HEK293 (cell line): ENCODE measurements around the gene ZDHHC21.

Experiments used
- GFI1B ChIP-seq: fragments of 450-650 bp; formaldehyde crosslinking; IDR thresholded peaks from 2 replicates; pipeline ENCODE4 v1.5.1; 2016; ENCODE audit warnings: missing biosample characterization, missing genetic modification characterization
- KLF10 ChIP-seq: fragments of 450-650 bp; IDR thresholded peaks from 2 replicates; pipeline ENCODE4 v1.5.1; 2018; ENCODE audit warnings: missing biosample characterization, mild to moderate bottlenecking, missing genetic modification characterization
- KLF9 ChIP-seq: fragments of 450-650 bp; formaldehyde crosslinking; IDR thresholded peaks from 2 replicates; pipeline ENCODE4 v1.5.1; 2016; ENCODE audit warnings: missing biosample characterization, missing genetic modification characterization, low read depth
- MEIS1 ChIP-seq: sonication (generic); formaldehyde crosslinking; IDR thresholded peaks from 2 replicates; pipeline ENCODE4 v1.8.1; 2022; ENCODE audit warnings: missing genetic modification reagents, mild to moderate bottlenecking, borderline replicate concordance
- PRDM1 ChIP-seq: fragments of 450-650 bp; formaldehyde crosslinking; IDR thresholded peaks from 2 replicates; pipeline ENCODE4; 2016; ENCODE audit warnings: missing biosample characterization, missing genetic modification characterization
- REPIN1 ChIP-seq: fragments of 450-650 bp; formaldehyde crosslinking; IDR thresholded peaks from 2 replicates; pipeline ENCODE4 v1.5.1; 2017; ENCODE audit warnings: missing biosample characterization, missing genetic modification characterization, low read depth
- SP7 ChIP-seq: fragments of 450-650 bp; formaldehyde crosslinking; IDR thresholded peaks from 2 replicates; pipeline ENCODE4 v1.5.1; 2016; ENCODE audit warnings: missing biosample characterization, missing genetic modification characterization
- WT1 ChIP-seq: fragments of 450-650 bp; formaldehyde crosslinking; IDR thresholded peaks from 2 replicates; pipeline ENCODE4 v1.5.1; 2016; ENCODE audit warnings: missing biosample characterization, missing genetic modification characterization
- ZBTB10 ChIP-seq: fragments of 450-650 bp; formaldehyde crosslinking; IDR thresholded peaks from 2 replicates; pipeline ENCODE4 v1.5.1; 2016; ENCODE audit warnings: missing biosample characterization, missing genetic modification characterization
- ZBTB17 ChIP-seq: fragments of 450-650 bp; formaldehyde crosslinking; IDR thresholded peaks from 2 replicates; pipeline ENCODE4 v1.5.1; 2016; ENCODE audit warnings: missing biosample characterization, missing genetic modification characterization
- ZBTB7A ChIP-seq: fragments of 450-650 bp; formaldehyde crosslinking; IDR thresholded peaks from 2 replicates; pipeline ENCODE4 v1.5.1; 2016; ENCODE audit warnings: low read depth, missing biosample characterization, missing genetic modification characterization
- ZNF114 ChIP-seq: fragments of 450-650 bp; formaldehyde crosslinking; IDR thresholded peaks from 2 replicates; pipeline ENCODE4 v1.5.0; 2017; ENCODE audit warnings: missing biosample characterization, missing genetic modification characterization
- ZNF138 ChIP-seq: fragments of 450-650 bp; formaldehyde crosslinking; IDR thresholded peaks from 2 replicates; pipeline ENCODE4 v1.5.1; 2016; ENCODE audit warnings: missing biosample characterization, missing genetic modification characterization, borderline replicate concordance
- ZNF146 ChIP-seq: fragments of 450-650 bp; formaldehyde crosslinking; IDR thresholded peaks from 2 replicates; pipeline ENCODE4 v1.5.1; 2016; ENCODE audit warnings: missing biosample characterization, missing genetic modification characterization
- ZNF184 ChIP-seq: fragments of 450-650 bp; IDR thresholded peaks from 2 replicates; pipeline ENCODE4 v1.5.1; 2018; ENCODE audit warnings: missing biosample characterization, mild to moderate bottlenecking, missing genetic modification characterization
- ZNF2 ChIP-seq: fragments of 450-650 bp; formaldehyde crosslinking; IDR thresholded peaks from 2 replicates; pipeline ENCODE4 v1.5.1; 2016; ENCODE audit warnings: missing biosample characterization, missing genetic modification characterization
- ZNF23 ChIP-seq: fragments of 450-650 bp; formaldehyde crosslinking; IDR thresholded peaks from 2 replicates; pipeline ENCODE4 v1.5.1; 2016; ENCODE audit warnings: missing biosample characterization, missing genetic modification characterization, borderline replicate concordance
- ZNF302 ChIP-seq: fragments of 450-650 bp; formaldehyde crosslinking; IDR thresholded peaks from 2 replicates; pipeline ENCODE4 v1.5.1; 2016; ENCODE audit warnings: missing biosample characterization, missing genetic modification characterization, low read depth
- ZNF433 ChIP-seq: fragments of 450-650 bp; formaldehyde crosslinking; IDR thresholded peaks from 2 replicates; pipeline ENCODE4 v1.5.1; 2016; ENCODE audit warnings: missing biosample characterization, missing genetic modification characterization, low read depth
- ZNF473 ChIP-seq: fragments of 450-650 bp; formaldehyde crosslinking; IDR thresholded peaks from 2 replicates; pipeline ENCODE4 v1.5.1; 2017; ENCODE audit warnings: missing biosample characterization, missing genetic modification characterization
- ZNF48 ChIP-seq: fragments of 450-650 bp; formaldehyde crosslinking; IDR thresholded peaks from 2 replicates; pipeline ENCODE4 v1.5.1; 2016; ENCODE audit warnings: missing biosample characterization, missing genetic modification characterization
- ZNF600 ChIP-seq: fragments of 450-650 bp; formaldehyde crosslinking; IDR thresholded peaks from 2 replicates; pipeline ENCODE4 v1.5.1; 2016; ENCODE audit warnings: missing biosample characterization, missing genetic modification characterization
- ZNF629 ChIP-seq: fragments of 450-650 bp; formaldehyde crosslinking; IDR thresholded peaks from 2 replicates; pipeline ENCODE4 v1.5.1; 2017; ENCODE audit warnings: missing biosample characterization, missing genetic modification characterization
- ZNF660 ChIP-seq: fragments of 450-650 bp; IDR thresholded peaks from 2 replicates; pipeline ENCODE4 v1.5.1; 2018; ENCODE audit warnings: missing biosample characterization, mild to moderate bottlenecking, missing genetic modification characterization
- ZNF677 ChIP-seq: fragments of 450-650 bp; IDR thresholded peaks from 2 replicates; pipeline ENCODE4 v1.5.0; 2018; ENCODE audit warnings: missing biosample characterization, mild to moderate bottlenecking, missing genetic modification characterization, moderate library complexity
- ZNF747 ChIP-seq: fragments of 450-650 bp; formaldehyde crosslinking; IDR thresholded peaks from 2 replicates; pipeline ENCODE4 v1.5.1; 2016; ENCODE audit warnings: missing biosample characterization, missing genetic modification characterization
- ZNF768 ChIP-seq: fragments of 450-650 bp; formaldehyde crosslinking; IDR thresholded peaks from 2 replicates; pipeline ENCODE4 v1.5.1; 2018; ENCODE audit warnings: missing biosample characterization, mild to moderate bottlenecking, missing genetic modification characterization
- ZNF837 ChIP-seq: fragments of 450-650 bp; formaldehyde crosslinking; IDR thresholded peaks from 2 replicates; pipeline ENCODE4 v1.5.1; 2016; ENCODE audit warnings: missing biosample characterization, missing genetic modification characterization
- ZSCAN30 ChIP-seq: fragments of 450-650 bp; IDR thresholded peaks from 2 replicates; pipeline ENCODE4 v1.5.1; 2018; ENCODE audit warnings: missing biosample characterization, mild to moderate bottlenecking, missing genetic modification characterization, moderate library complexity
- TF ChIP-seq, protein P1 (sequence below): fragments of 450-650 bp; formaldehyde crosslinking; IDR thresholded peaks from 2 replicates; pipeline ENCODE4 v1.5.1; 2016; ENCODE audit warnings: missing biosample characterization, missing genetic modification characterization, borderline replicate concordance
- TF ChIP-seq, protein P2 (sequence below): fragments of 450-650 bp; formaldehyde crosslinking; IDR thresholded peaks from 2 replicates; pipeline ENCODE4 v1.5.1; 2017; ENCODE audit warnings: missing biosample characterization, missing genetic modification characterization
- TF ChIP-seq, protein P3 (sequence below): fragments of 450-650 bp; formaldehyde crosslinking; optimal IDR thresholded peaks from 2 replicates; pipeline ENCODE3; 2016; ENCODE audit warnings: missing biosample characterization, mild to moderate bottlenecking, missing genetic modification characterization
- TF ChIP-seq, protein P4 (sequence below): fragments of 450-650 bp; formaldehyde crosslinking; IDR thresholded peaks from 2 replicates; pipeline ENCODE4 v1.5.1; 2016; ENCODE audit warnings: missing biosample characterization, missing genetic modification characterization

ZDHHC21 gene

GRCh38 chr9:14563902-14564624, 129.2 kb downstream of the ZDHHC21 start (continued):
- TF ChIP-seq ZNF138 (no peak), ZNF146 (no peak), ZNF302 (tag by site-specific recombination) (no peak), ZNF747 (no peak), REPIN1 (no peak), GFI1B (0 out of 2 replicates have a peak, but pooled peaks have one; percentile 20), ZNF184 (tag by site-specific recombination) (no peak), SP7 (tag by site-specific recombination) (no peak), ZNF473 (no peak), ZBTB10 (no peak), ZBTB7A (no peak), ZNF23 (tag by site-specific recombination) (no peak), ZNF114 (tag by site-specific recombination) (no peak), ZNF600 (tag by site-specific recombination) (no peak), ZNF2 (tag by site-specific recombination) (no peak), ZNF837 (no peak), ZBTB17 (tag by site-specific recombination) (no peak), WT1 (tag by site-specific recombination) (peak; percentile 62), ZNF433 (tag by site-specific recombination) (no peak), PRDM1 (tag by site-specific recombination) (no peak), ZSCAN30 (no peak), ZNF768 (tag by site-specific recombination) (no peak), KLF10 (tag by site-specific recombination) (no peak; the same call in 1 of the 2 replicates), KLF9 (no peak), MEIS1 (CRISPR knock-in tag) (peak; percentile 39; the same call in 1 of the 2 replicates), ZNF660 (tag by site-specific recombination) (no peak), ZNF629 (no peak), ZNF48 (tag by site-specific recombination) (no peak), ZNF677 (tag by site-specific recombination) (no peak)
- TF ChIP-seq, protein P1, sequence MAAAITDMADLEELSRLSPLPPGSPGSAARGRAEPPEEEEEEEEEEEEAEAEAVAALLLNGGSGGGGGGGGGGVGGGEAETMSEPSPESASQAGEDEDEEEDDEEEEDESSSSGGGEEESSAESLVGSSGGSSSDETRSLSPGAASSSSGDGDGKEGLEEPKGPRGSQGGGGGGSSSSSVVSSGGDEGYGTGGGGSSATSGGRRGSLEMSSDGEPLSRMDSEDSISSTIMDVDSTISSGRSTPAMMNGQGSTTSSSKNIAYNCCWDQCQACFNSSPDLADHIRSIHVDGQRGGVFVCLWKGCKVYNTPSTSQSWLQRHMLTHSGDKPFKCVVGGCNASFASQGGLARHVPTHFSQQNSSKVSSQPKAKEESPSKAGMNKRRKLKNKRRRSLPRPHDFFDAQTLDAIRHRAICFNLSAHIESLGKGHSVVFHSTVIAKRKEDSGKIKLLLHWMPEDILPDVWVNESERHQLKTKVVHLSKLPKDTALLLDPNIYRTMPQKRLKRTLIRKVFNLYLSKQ, result no peak
- TF ChIP-seq, protein P2, sequence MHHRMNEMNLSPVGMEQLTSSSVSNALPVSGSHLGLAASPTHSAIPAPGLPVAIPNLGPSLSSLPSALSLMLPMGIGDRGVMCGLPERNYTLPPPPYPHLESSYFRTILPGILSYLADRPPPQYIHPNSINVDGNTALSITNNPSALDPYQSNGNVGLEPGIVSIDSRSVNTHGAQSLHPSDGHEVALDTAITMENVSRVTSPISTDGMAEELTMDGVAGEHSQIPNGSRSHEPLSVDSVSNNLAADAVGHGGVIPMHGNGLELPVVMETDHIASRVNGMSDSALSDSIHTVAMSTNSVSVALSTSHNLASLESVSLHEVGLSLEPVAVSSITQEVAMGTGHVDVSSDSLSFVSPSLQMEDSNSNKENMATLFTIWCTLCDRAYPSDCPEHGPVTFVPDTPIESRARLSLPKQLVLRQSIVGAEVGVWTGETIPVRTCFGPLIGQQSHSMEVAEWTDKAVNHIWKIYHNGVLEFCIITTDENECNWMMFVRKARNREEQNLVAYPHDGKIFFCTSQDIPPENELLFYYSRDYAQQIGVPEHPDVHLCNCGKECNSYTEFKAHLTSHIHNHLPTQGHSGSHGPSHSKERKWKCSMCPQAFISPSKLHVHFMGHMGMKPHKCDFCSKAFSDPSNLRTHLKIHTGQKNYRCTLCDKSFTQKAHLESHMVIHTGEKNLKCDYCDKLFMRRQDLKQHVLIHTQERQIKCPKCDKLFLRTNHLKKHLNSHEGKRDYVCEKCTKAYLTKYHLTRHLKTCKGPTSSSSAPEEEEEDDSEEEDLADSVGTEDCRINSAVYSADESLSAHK (tag by site-specific recombination), result peak; percentile 40; the same call in 1 of the 2 replicates
- TF ChIP-seq, protein P3, sequence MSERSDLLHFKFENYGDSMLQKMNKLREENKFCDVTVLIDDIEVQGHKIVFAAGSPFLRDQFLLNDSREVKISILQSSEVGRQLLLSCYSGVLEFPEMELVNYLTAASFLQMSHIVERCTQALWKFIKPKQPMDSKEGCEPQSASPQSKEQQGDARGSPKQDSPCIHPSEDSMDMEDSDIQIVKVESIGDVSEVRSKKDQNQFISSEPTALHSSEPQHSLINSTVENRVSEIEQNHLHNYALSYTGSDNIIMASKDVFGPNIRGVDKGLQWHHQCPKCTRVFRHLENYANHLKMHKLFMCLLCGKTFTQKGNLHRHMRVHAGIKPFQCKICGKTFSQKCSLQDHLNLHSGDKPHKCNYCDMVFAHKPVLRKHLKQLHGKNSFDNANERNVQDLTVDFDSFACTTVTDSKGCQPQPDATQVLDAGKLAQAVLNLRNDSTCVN, result no peak
- TF ChIP-seq, protein P4, sequence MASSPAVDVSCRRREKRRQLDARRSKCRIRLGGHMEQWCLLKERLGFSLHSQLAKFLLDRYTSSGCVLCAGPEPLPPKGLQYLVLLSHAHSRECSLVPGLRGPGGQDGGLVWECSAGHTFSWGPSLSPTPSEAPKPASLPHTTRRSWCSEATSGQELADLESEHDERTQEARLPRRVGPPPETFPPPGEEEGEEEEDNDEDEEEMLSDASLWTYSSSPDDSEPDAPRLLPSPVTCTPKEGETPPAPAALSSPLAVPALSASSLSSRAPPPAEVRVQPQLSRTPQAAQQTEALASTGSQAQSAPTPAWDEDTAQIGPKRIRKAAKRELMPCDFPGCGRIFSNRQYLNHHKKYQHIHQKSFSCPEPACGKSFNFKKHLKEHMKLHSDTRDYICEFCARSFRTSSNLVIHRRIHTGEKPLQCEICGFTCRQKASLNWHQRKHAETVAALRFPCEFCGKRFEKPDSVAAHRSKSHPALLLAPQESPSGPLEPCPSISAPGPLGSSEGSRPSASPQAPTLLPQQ (tag by site-specific recombination), result no peak
